ENCODE data around the gene GATC. TPM values are rescaled to one million over a fixed set of nuclear protein-coding genes. Genes with fewer than 3 reads are reported as not detected.

Gene GATC
- total RNA-seq, 2 experiments from 2014 or later: 32.2 to 39.3 TPM

GRCh38 chr12:120403869-120404268 lies 42.4 kb upstream of the GATC start:
- H3K27ac Mint-ChIP-seq: no peak overlapping the region
- no peak for TF ChIP-seq CTCF (IDR thresholded peaks at IDR 0.05)
- ATAC-seq (no peak), DNase-seq (no peak)
- H3K9me3 Mint-ChIP-seq: no peaks in the 10 kb centered on the region
- CTCF ChIA-PET: no interaction called here
- H3K36me3 Mint-ChIP-seq (ENCODE audit: low read depth): no peaks in the 10 kb centered on the region
- POLR2A ChIA-PET: no interaction called here
- peaks cover 4% of the 10 kb centered on the region for H3K27me3 Mint-ChIP-seq
- peaks cover 5% of the 10 kb centered on the region for H3K4me1 Mint-ChIP-seq (ENCODE audit: low read depth)
- intact Hi-C loops (cut with micrococcal nuclease): no loop called here
- H3K4me3 Mint-ChIP-seq: no peak overlapping the region

- intact Hi-C loops (cut with micrococcal nuclease): no loop called here
- H3K27ac Mint-ChIP-seq: no peak overlapping the region
- ChIA-PET CTCF (no interaction called here), POLR2A (interaction anchor here (0.6 kb wide), 1 partner anchor 924 kb away, joined by 3 read pairs; no protein-coding TSS in a partner anchor)
- no peak for ATAC-seq
- no peaks in the 10 kb centered on the region for H3K36me3 Mint-ChIP-seq (ENCODE audit: low read depth)
- peaks cover 4% of the 10 kb centered on the region for H3K27me3 Mint-ChIP-seq
- no peak for DNase-seq
- no peak overlapping the region for H3K4me3 Mint-ChIP-seq
- H3K4me1 Mint-ChIP-seq (ENCODE audit: low read depth): peaks cover 5% of the 10 kb centered on the region
- TF ChIP-seq CTCF (IDR thresholded peaks at IDR 0.05): no peak
- no peaks in the 10 kb centered on the region for H3K9me3 Mint-ChIP-seq
Observed at GRCh38 chr12:120404271-120404670, 42.0 kb upstream of the GATC start.

GRCh38 chr12:120406069-120406468 lies 40.2 kb upstream of the GATC start:
- TF ChIP-seq CTCF (IDR thresholded peaks at IDR 0.05): no peak
- H3K4me1 Mint-ChIP-seq (ENCODE audit: low read depth): no peaks in the 10 kb centered on the region
- H3K9me3 Mint-ChIP-seq: no peaks in the 10 kb centered on the region
- intact Hi-C loops (cut with micrococcal nuclease): no loop called here
- ChIA-PET POLR2A (no interaction called here), CTCF (no interaction called here)
- no peak overlapping the region for H3K27ac Mint-ChIP-seq
- H3K4me3 Mint-ChIP-seq: no peak overlapping the region
- H3K36me3 Mint-ChIP-seq (ENCODE audit: low read depth): no peaks in the 10 kb centered on the region
- ATAC-seq (no peak), DNase-seq (no peak)
- peaks cover 4% of the 10 kb centered on the region for H3K27me3 Mint-ChIP-seq

DNA sequence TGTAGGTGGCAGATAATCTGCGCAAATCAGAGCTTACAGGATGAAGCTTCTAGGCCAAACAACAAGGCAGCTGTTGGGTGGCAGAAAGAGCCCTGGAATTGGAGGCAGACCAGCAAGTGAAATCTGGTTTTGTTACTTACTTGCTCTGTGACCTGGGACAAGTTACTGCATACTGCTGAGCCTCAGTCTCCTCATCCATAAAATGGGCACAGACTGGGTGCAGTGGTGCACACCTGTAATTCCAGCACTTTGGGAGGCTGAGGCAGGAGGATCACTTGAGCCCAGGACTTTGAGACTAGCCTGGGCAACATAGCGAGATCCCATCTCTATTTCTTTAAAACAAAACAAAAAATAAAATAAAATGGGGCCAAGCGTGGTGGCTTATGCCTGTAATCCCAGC lies 39.7 kb upstream of the GATC start:
- peaks cover 4% of the 10 kb centered on the region for H3K27me3 Mint-ChIP-seq
- no peaks in the 10 kb centered on the region for H3K9me3 Mint-ChIP-seq

GRCh38 chr12:120408771-120409170 lies 37.5 kb upstream of the GATC start:
- no peaks in the 10 kb centered on the region for H3K27me3 Mint-ChIP-seq
- no peak for TF ChIP-seq CTCF (IDR thresholded peaks at IDR 0.05)
- no peaks in the 10 kb centered on the region for H3K36me3 Mint-ChIP-seq (ENCODE audit: low read depth)
- no peak overlapping the region for H3K27ac Mint-ChIP-seq
- DNase-seq (no peak), ATAC-seq (no peak)
- H3K4me3 Mint-ChIP-seq: no peak overlapping the region
- intact Hi-C loops (cut with micrococcal nuclease): no loop called here
- no peaks in the 10 kb centered on the region for H3K9me3 Mint-ChIP-seq
- H3K4me1 Mint-ChIP-seq (ENCODE audit: low read depth): no peaks in the 10 kb centered on the region
- ChIA-PET CTCF (interaction anchor here (0.9 kb wide), 1 partner anchor 18 kb away, joined by 3 read pairs; no protein-coding TSS in a partner anchor), POLR2A (no interaction called here)

More for the DNA sequence above, 39.7 kb upstream of the GATC start:
- Mint-ChIP-seq H3K36me3 (ENCODE audit: low read depth) (no peaks in the 10 kb centered on the region), H3K4me1 (ENCODE audit: low read depth) (no peaks in the 10 kb centered on the region), H3K4me3 (no peak overlapping the region), H3K27ac (no peak overlapping the region)
- no peak for TF ChIP-seq CTCF (IDR thresholded peaks at IDR 0.05)
- DNase-seq (no peak), ATAC-seq (no peak)
- intact Hi-C loops (cut with micrococcal nuclease): no loop called here
- POLR2A ChIA-PET: no interaction called here
- CTCF ChIA-PET: no interaction called here

All from activated CD8-positive, alpha-beta T cell treated with anti-CD3 and anti-CD28 coated beads for 36 hours (primary cell).